Measurements from ENCODE around the gene GAS2L2.

DNA sequence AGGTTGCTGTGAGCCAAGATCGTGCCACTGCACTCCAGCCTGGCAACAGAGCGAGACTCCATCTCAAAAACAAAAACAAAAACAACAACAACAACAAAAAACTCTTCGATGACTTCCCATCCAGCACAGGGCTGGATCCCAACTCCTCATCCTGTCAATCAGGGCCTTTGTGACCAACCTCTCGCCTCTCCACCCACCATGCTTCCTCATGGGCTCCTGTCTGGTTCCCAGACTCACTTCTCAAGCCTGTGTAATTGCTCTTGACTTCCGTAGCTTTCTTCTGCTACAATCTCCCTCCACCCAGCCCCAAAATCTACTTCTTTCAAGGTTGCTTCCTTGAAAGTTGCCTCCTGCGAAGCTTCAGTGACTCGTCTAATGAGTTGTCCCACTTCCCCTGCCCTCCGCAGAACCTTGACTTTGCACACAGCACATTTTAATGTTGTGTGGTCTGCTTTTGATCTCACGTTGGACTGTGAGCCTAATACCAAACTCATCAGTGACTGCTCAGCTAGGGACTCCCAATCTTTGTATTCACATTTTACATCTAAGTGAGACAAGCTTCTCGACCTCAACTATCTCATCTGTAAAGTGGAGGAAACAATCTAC lies 22.5 kb downstream of the GAS2L2 start:
- TF ChIP-seq, protein P1, sequence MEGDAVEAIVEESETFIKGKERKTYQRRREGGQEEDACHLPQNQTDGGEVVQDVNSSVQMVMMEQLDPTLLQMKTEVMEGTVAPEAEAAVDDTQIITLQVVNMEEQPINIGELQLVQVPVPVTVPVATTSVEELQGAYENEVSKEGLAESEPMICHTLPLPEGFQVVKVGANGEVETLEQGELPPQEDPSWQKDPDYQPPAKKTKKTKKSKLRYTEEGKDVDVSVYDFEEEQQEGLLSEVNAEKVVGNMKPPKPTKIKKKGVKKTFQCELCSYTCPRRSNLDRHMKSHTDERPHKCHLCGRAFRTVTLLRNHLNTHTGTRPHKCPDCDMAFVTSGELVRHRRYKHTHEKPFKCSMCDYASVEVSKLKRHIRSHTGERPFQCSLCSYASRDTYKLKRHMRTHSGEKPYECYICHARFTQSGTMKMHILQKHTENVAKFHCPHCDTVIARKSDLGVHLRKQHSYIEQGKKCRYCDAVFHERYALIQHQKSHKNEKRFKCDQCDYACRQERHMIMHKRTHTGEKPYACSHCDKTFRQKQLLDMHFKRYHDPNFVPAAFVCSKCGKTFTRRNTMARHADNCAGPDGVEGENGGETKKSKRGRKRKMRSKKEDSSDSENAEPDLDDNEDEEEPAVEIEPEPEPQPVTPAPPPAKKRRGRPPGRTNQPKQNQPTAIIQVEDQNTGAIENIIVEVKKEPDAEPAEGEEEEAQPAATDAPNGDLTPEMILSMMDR (conservative IDR thresholded peaks at IDR 0.05 in 1 of 2, IDR thresholded peaks at IDR 0.05 in 1 of 2; ENCODE audit: extremely low read depth in 1 of 2, insufficient read depth in 1 of 2, low read depth in 1 of 2, low read length in 2 of 2): no peak
- no peak for TF ChIP-seq EZH2 (IDR thresholded peaks at IDR 0.05; ENCODE audit: borderline replicate concordance, low read length)
